ENCODE data around the gene ICA1L. TPM values are rescaled to one million over a fixed set of nuclear protein-coding genes. Genes with fewer than 3 reads are reported as not detected.

ICA1L gene
- total RNA-seq = 1.3 and 6.7 TPM in 2 replicates

GRCh38 chr2:202871300-202872141 is at the start of gene ICA1L:
Gene ICA1L, minus strand, starts transcription at chr2:202871766. Its CDS starts 42,757 bp downstream, at chr2:202829009.

GRCh38 chr2:202911512-202912341 is 40.2 kb upstream of the ICA1L start, which contains the start of the genes CARF and WDR12:
Gene CARF, plus strand, starts transcription at chr2:202912275. Its CDS starts 29,628 bp downstream, at chr2:202941903.
Gene WDR12, minus strand, starts transcription at chr2:202911673. Its CDS starts 197 bp downstream, at chr2:202911476.

Other genes starting within 250 kb of the ICA1L start
- gene FAM117B, start 236.8 kb downstream of the ICA1L start, total RNA-seq = 2.9 and 3.5 TPM in 2 replicates
- gene WDR12, start 39.9 kb upstream of the ICA1L start, total RNA-seq = 14.7 and 32.9 TPM in 2 replicates
- 8.3 and 9.0 TPM in 2 replicates for gene CARF, start 40.5 kb upstream of the ICA1L start, total RNA-seq
- gene NBEAL1, start 143.1 kb upstream of the ICA1L start, total RNA-seq = 7.7 and 11.6 TPM in 2 replicates